ENCODE data around the gene HOXA7. TPM values are rescaled to one million over a fixed set of nuclear protein-coding genes. Genes with fewer than 3 reads are reported as not detected.

HOXA7 gene
- total and polyA plus RNA-seq, 2 of the 8 experiments (the other 6 are each of a cell fraction or from before 2014, with no cell fraction given), result 0.03 TPM; not detected in 1

DNA sequence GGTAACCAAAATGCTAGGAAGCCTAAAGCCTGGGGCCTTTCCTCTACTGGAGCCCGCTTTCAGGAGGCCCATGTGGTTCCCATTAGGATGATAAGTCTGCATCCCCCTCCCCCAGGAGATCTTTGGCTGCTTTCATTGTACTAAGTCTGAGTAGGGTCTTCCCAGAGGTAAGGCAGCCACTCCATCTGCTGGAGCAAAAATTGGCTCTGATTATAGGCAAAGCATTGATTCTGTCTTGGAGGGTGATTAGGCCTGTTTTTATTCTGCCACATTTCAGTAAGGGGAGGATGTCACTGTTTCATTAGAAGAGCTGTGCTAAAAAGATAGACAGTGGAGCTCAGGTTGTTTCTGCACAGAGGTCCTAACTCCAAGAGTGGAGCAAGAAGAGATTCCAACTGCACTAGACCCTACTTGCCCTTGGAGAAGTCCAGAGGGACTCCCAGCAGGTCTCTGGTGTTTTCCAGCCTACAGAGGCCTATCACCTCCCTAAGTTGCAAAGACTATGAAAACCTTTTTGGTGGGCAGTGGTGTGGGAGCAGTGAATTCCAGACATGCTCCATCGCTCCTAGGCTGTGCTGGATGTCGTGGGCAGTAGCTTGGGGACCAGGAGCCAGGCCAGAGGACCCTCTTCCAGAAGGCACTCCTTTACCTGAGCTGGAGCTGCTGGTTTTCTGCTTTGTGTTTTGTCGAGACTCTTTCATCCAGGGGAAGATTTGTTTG lies 46.8 kb downstream of the HOXA7 start:
- Histone ChIP-seq H3K27me3 (replicated peaks in 1 of 4; ENCODE audit: control insufficient read depth in 3 of 4, extremely low read depth in 1 of 4, insufficient read depth in 3 of 4, low read length in 3 of 4) (peaks cover 93 to 98% (median 97%) of the 10 kb centered on the region in 4 experiments), H3K18ac (ENCODE audit: extremely low read depth, low read length) (no peak overlapping the region), H3K9ac (replicated peaks in 1 of 4; ENCODE audit: extremely low read depth in 1 of 4, low read depth in 3 of 4, low read length in 3 of 4) (no peak overlapping the region), H3K4me3 (ENCODE audit: extremely low read depth in 1 of 4, insufficient read depth in 2 of 4, low read depth in 3 of 4, low read length in 4 of 4) (no peak overlapping the region), H3K23ac (ENCODE audit: insufficient read length) (no peak overlapping the region), H3K4ac (replicated peaks; ENCODE audit: insufficient read length, low read depth, low read length) (no peak overlapping the region), H2BK15ac (ENCODE audit: low read length) (no peak overlapping the region; the same call in 1 of the 2 replicates), H3K9me3 (ENCODE audit: insufficient read depth in 2 of 2, low read depth in 1 of 2, low read length in 1 of 2) (no peaks in the 10 kb centered on the region), H4K5ac (ENCODE audit: insufficient read length, low read depth, low read length) (no peak overlapping the region), H3K4me1 (replicated peaks in 1 of 4; ENCODE audit: control insufficient read depth in 3 of 4, insufficient read depth in 4 of 4, low read length in 3 of 4) (peaks cover 0 to 22% (median 8%) of the 10 kb centered on the region in 4 experiments; a peak in 5 of 7 replicates), H2BK20ac (ENCODE audit: low read length) (no peak overlapping the region), H4K20me1 (replicated peaks in 1 of 2; ENCODE audit: control insufficient read depth in 1 of 2, insufficient read depth in 2 of 2, low read length in 2 of 2) (peaks cover 22 to 31% of the 10 kb centered on the region in 2 experiments), H3K23me2 (ENCODE audit: low read depth, low read length) (no peaks in the 10 kb centered on the region), H3K36me3 (ENCODE audit: control insufficient read depth in 2 of 4, insufficient read depth in 4 of 4, low read length in 3 of 4) (peaks cover 0 to 3% (median 0%) of the 10 kb centered on the region in 4 experiments; a peak in 2 of 8 replicates), H3K14ac (ENCODE audit: insufficient read length) (no peak overlapping the region), H2AFZ (ENCODE audit: low read length) (no peak overlapping the region), H2BK120ac (replicated peaks; ENCODE audit: low read depth, low read length) (no peak overlapping the region), H3K79me2 (ENCODE audit: control insufficient read depth in 1 of 2, insufficient read depth in 2 of 2, low read length in 2 of 2) (no peaks in the 10 kb centered on the region), H3K4me2 (ENCODE audit: insufficient read depth in 1 of 2, low read depth in 2 of 2, low read length in 2 of 2) (peak overlapping the region in 1 of 2 experiments; percentile 51; a peak in 1 of 4 replicates), H4K91ac (replicated peaks; ENCODE audit: insufficient read length, low read length) (no peak overlapping the region), H3K27ac (ENCODE audit: low read depth, low read length) (no peak overlapping the region), H3K56ac (replicated peaks; ENCODE audit: insufficient read length, low read depth, low read length) (no peak overlapping the region), H4K8ac (ENCODE audit: extremely low read depth, insufficient read depth, low read length) (no peak overlapping the region), H2AK5ac (ENCODE audit: low read depth, low read length) (no peak overlapping the region), H2BK12ac (ENCODE audit: low read depth, low read length) (no peak overlapping the region), H2BK5ac (ENCODE audit: low read depth, low read length) (no peak overlapping the region), H3K79me1 (ENCODE audit: low read depth, low read length) (no peaks in the 10 kb centered on the region)
- DNase-seq (ENCODE audit: low read depth in 1 of 2, low spot score in 2 of 2) (no peak), FAIRE-seq (no peak)
- 31% methylated on average over 4 of the region's 4 CpGs; no CpG with 5 or more reads in 1 of the 2 experiments for WGBS, 2 experiments (ENCODE audit: extremely low coverage in 1 of 2, insufficient coverage in 1 of 2, insufficient read length in 1 of 2, insufficient replicate concordance in 2 of 2, low coverage in 1 of 2, low lambda C conversion rate in 2 of 2, missing lambda C conversion rate in 1 of 2)
- ChIA-PET POLR2A (ENCODE audit: partially characterized antibody) (interaction anchor here (1.0 kb wide), 1 partner anchor 12 kb away, joined by 3 read pairs; no protein-coding TSS in a partner anchor), CTCF (ENCODE audit: partially characterized antibody) (interaction anchor here (0.6 to 4.1 kb wide), 11 partner anchors 10 to 1410 kb away, joined by 3 to 14 read pairs (median 4); partner anchors contain the start of genes HOXA5 and HOXA7)
- TF ChIP-seq RAD21 (IDR thresholded peaks at IDR 0.05 in 1 of 2, conservative IDR thresholded peaks at IDR 0.05 in 1 of 2; ENCODE audit: low read depth in 2 of 2, low read length in 2 of 2), result no peak
- peak; percentile 65; the same call in 1 of the 2 replicates for TF ChIP-seq SUZ12 (IDR thresholded peaks at IDR 0.05; ENCODE audit: low read length)
- TF ChIP-seq JUND (IDR thresholded peaks at IDR 0.05; ENCODE audit: low read length), result no peak
- TF ChIP-seq TAF7 (optimal IDR thresholded peaks at IDR 0.05; ENCODE audit: borderline replicate concordance, low read depth, low read length), result no peak
- TF ChIP-seq POLR2A (IDR thresholded peaks at IDR 0.05; ENCODE audit: control extremely low read depth in 1 of 2, low read depth in 2 of 2, low read length in 2 of 2), result no peak
- peak; percentile 43 for TF ChIP-seq RNF2 (IDR thresholded peaks at IDR 0.05; ENCODE audit: borderline replicate concordance, low read depth, low read length, missing control alignments, poor library complexity, severe bottlenecking)
- no peak for TF ChIP-seq ASH2L (IDR thresholded peaks at IDR 0.05; ENCODE audit: low read length)
- TF ChIP-seq SIRT6 (IDR thresholded peaks at IDR 0.05; ENCODE audit: low read length), result no peak
- no peak for TF ChIP-seq CTBP2 (IDR thresholded peaks at IDR 0.05; ENCODE audit: borderline replicate concordance, insufficient read depth, insufficient read length, low read length)
- no peak for TF ChIP-seq POU5F1 (IDR thresholded peaks at IDR 0.05; ENCODE audit: low read depth, low read length)
- TF ChIP-seq NRF1 (IDR thresholded peaks at IDR 0.05; ENCODE audit: low read depth, low read length), result no peak
- TF ChIP-seq KDM5A (IDR thresholded peaks at IDR 0.05; ENCODE audit: low read length), result no peak

Data from H1 (cell line).